ENCODE results near the gene CHMP1A. TPM values are rescaled to one million over a fixed set of nuclear protein-coding genes. Genes with fewer than 3 reads are reported as not detected.
"Not testable (repeated sequence)": the region's sequence is repeated elsewhere in the genome, so short reads cannot be mapped to it uniquely, and the experiment has no call there.

The CHMP1A gene
- total RNA-seq, 1 experiment from 2014 or later = 132 TPM

GRCh38 chr16:89670496-89671431 is 13.3 kb upstream of the CHMP1A start:
- H3K4me3 Mint-ChIP-seq (ENCODE audit: low read depth, unreplicated experiment) = no peak overlapping the region
- DNase-seq = no peak
- BruUV-seq (replicated peaks) = no TSS peak
- H3K27me3 Mint-ChIP-seq (ENCODE audit: unreplicated experiment) = no peaks in the 10 kb centered on the region
- H3K36me3 Mint-ChIP-seq (ENCODE audit: insufficient read depth, unreplicated experiment) = peaks cover 17% of the 10 kb centered on the region
- H3K27ac Mint-ChIP-seq (ENCODE audit: unreplicated experiment) = no peak overlapping the region
- no peak for TF ChIP-seq CTCF (IDR thresholded peaks at IDR 0.05; ENCODE audit: unreplicated experiment)
- CTCF ChIA-PET = interaction anchor here (0.6 to 0.8 kb wide), 2 partner anchors 9 to 86 kb away, joined by 3 read pairs; no protein-coding TSS in a partner anchor
- intact Hi-C loops (cut with micrococcal nuclease; ENCODE audit: unreplicated experiment) = no loop called here
- H3K4me1 Mint-ChIP-seq (ENCODE audit: low read depth, unreplicated experiment) = no peaks in the 10 kb centered on the region
- H3K9me3 Mint-ChIP-seq (ENCODE audit: low read depth, unreplicated experiment) = peaks cover 6% of the 10 kb centered on the region

- no peaks in the 10 kb centered on the region for H3K4me1 Mint-ChIP-seq (ENCODE audit: low read depth, unreplicated experiment)
- TF ChIP-seq CTCF (IDR thresholded peaks at IDR 0.05; ENCODE audit: unreplicated experiment) = no peak
- no peak overlapping the region for H3K4me3 Mint-ChIP-seq (ENCODE audit: low read depth, unreplicated experiment)
- CTCF ChIA-PET = no interaction called here
- H3K36me3 Mint-ChIP-seq (ENCODE audit: insufficient read depth, unreplicated experiment) = peaks cover 11% of the 10 kb centered on the region
- DNase-seq = no peak
- H3K27me3 Mint-ChIP-seq (ENCODE audit: unreplicated experiment) = no peaks in the 10 kb centered on the region
- H3K27ac Mint-ChIP-seq (ENCODE audit: unreplicated experiment) = no peak overlapping the region
- BruUV-seq (replicated peaks) = no TSS peak
- peaks cover 6% of the 10 kb centered on the region for H3K9me3 Mint-ChIP-seq (ENCODE audit: low read depth, unreplicated experiment)
- intact Hi-C loops (cut with micrococcal nuclease; ENCODE audit: unreplicated experiment) = no loop called here
Measured at GRCh38 chr16:89669755-89670154, 12.2 kb upstream of the CHMP1A start.

- intact Hi-C loops (cut with micrococcal nuclease; ENCODE audit: unreplicated experiment) = no loop called here
- CTCF ChIA-PET = no interaction called here
- no peak overlapping the region for H3K27ac Mint-ChIP-seq (ENCODE audit: unreplicated experiment)
- no TSS peak for BruUV-seq (replicated peaks)
- H3K4me1 Mint-ChIP-seq (ENCODE audit: low read depth, unreplicated experiment) = no peaks in the 10 kb centered on the region
- peaks cover 6% of the 10 kb centered on the region for H3K9me3 Mint-ChIP-seq (ENCODE audit: low read depth, unreplicated experiment)
- peaks cover 14% of the 10 kb centered on the region for H3K36me3 Mint-ChIP-seq (ENCODE audit: insufficient read depth, unreplicated experiment)
- no peak overlapping the region for H3K4me3 Mint-ChIP-seq (ENCODE audit: low read depth, unreplicated experiment)
- H3K27me3 Mint-ChIP-seq (ENCODE audit: unreplicated experiment) = no peaks in the 10 kb centered on the region
- TF ChIP-seq CTCF (IDR thresholded peaks at IDR 0.05; ENCODE audit: unreplicated experiment) = no peak
- no peak for DNase-seq
Measured at GRCh38 chr16:89668790-89669158, 11.3 kb upstream of the CHMP1A start.

- intact Hi-C loops (cut with micrococcal nuclease; ENCODE audit: unreplicated experiment) = no loop called here
- Mint-ChIP-seq H3K4me3 (ENCODE audit: low read depth, unreplicated experiment) (no peak overlapping the region), H3K27me3 (ENCODE audit: unreplicated experiment) (no peaks in the 10 kb centered on the region), H3K9me3 (ENCODE audit: low read depth, unreplicated experiment) (peaks cover 6% of the 10 kb centered on the region), H3K36me3 (ENCODE audit: insufficient read depth, unreplicated experiment) (peaks cover 24% of the 10 kb centered on the region), H3K4me1 (ENCODE audit: low read depth, unreplicated experiment) (no peaks in the 10 kb centered on the region), H3K27ac (ENCODE audit: unreplicated experiment) (no peak overlapping the region)
- CTCF ChIA-PET = no interaction called here
- DNase-seq = no peak
- no TSS peak for BruUV-seq (replicated peaks)
- TF ChIP-seq CTCF (IDR thresholded peaks at IDR 0.05; ENCODE audit: unreplicated experiment) = no peak
Measured at GRCh38 chr16:89667633-89668032, 10.1 kb upstream of the CHMP1A start.

GRCh38 chr16:89667000-89667399 is 9.5 kb upstream of the CHMP1A start:
- H3K9me3 Mint-ChIP-seq (ENCODE audit: low read depth, unreplicated experiment); CTCF ChIA-PET; H3K27ac Mint-ChIP-seq (ENCODE audit: unreplicated experiment); H3K4me1 Mint-ChIP-seq (ENCODE audit: low read depth, unreplicated experiment); intact Hi-C loops (cut with micrococcal nuclease; ENCODE audit: unreplicated experiment); DNase-seq; BruUV-seq (replicated peaks); H3K4me3 Mint-ChIP-seq (ENCODE audit: low read depth, unreplicated experiment); H3K27me3 Mint-ChIP-seq (ENCODE audit: unreplicated experiment): not testable (repeated sequence)
- peaks cover 24% of the 10 kb centered on the region for H3K36me3 Mint-ChIP-seq (ENCODE audit: insufficient read depth, unreplicated experiment)

GRCh38 chr16:89664238-89664637 is 6.7 kb upstream of the CHMP1A start:
- H3K27me3 Mint-ChIP-seq (ENCODE audit: unreplicated experiment); DNase-seq; H3K4me1 Mint-ChIP-seq (ENCODE audit: low read depth, unreplicated experiment); H3K4me3 Mint-ChIP-seq (ENCODE audit: low read depth, unreplicated experiment); H3K9me3 Mint-ChIP-seq (ENCODE audit: low read depth, unreplicated experiment); H3K27ac Mint-ChIP-seq (ENCODE audit: unreplicated experiment); BruUV-seq (replicated peaks); intact Hi-C loops (cut with micrococcal nuclease; ENCODE audit: unreplicated experiment); CTCF ChIA-PET: not testable (repeated sequence)
- H3K36me3 Mint-ChIP-seq (ENCODE audit: insufficient read depth, unreplicated experiment) = peaks cover 33% of the 10 kb centered on the region
